Neutrophil (primary cell): ENCODE measurements around the gene MUC13.

Source experiments
- H3K27ac ChIP-seq: fragments of 200-600 bp; sonication (generic); 2 replicates; pipeline ENCODE4 v1.5.1; 2016; ENCODE audit warnings: mild to moderate bottlenecking, moderate library complexity
- H3K27me3 ChIP-seq: fragments of 200-600 bp; sonication (generic); 2 replicates; pipeline ENCODE4 v1.6.0; 2016; ENCODE audit warnings: mild to moderate bottlenecking
- H3K36me3 ChIP-seq: fragments of 200-600 bp; sonication (generic); 2 replicates; pipeline ENCODE4 v1.5.1; 2017
- H3K4me1 ChIP-seq, 2 experiments: fragments of 200-600 bp in 1 of 2; sonication (generic) in 1 of 2; 1 replicate in 1 of 2; 2 replicates in 1 of 2; pipeline versions ENCODE4 v1.5.1 to v1.6.1; 2013 to 2016; ENCODE audit warnings: low read depth in 1 of 2, low read length in 1 of 2, mild to moderate bottlenecking in 1 of 2, moderate library complexity in 1 of 2; ENCODE audit not compliant: control insufficient read depth in 1 of 2, insufficient read depth in 1 of 2
- H3K4me3 ChIP-seq, 2 experiments: fragments of 200-600 bp in 1 of 2; sonication (generic) in 1 of 2; 1 replicate in 1 of 2; 2 replicates in 1 of 2; pipeline ENCODE4 v1.5.1; 2013 to 2016; ENCODE audit warnings: low read depth in 1 of 2, low read length in 1 of 2, mild to moderate bottlenecking in 1 of 2, moderate library complexity in 1 of 2
- H3K9me3 ChIP-seq: fragments of 200-600 bp; sonication (generic); 2 replicates; pipeline ENCODE4 v1.5.1; 2016
- TF ChIP-seq, protein P1 (sequence below): fragments of 200-600 bp; sonication (generic); IDR thresholded peaks from 2 replicates; pipeline ENCODE4 v1.5.1; 2016; ENCODE audit warnings: antibody characterized with exemption

Gene MUC13

DNA sequence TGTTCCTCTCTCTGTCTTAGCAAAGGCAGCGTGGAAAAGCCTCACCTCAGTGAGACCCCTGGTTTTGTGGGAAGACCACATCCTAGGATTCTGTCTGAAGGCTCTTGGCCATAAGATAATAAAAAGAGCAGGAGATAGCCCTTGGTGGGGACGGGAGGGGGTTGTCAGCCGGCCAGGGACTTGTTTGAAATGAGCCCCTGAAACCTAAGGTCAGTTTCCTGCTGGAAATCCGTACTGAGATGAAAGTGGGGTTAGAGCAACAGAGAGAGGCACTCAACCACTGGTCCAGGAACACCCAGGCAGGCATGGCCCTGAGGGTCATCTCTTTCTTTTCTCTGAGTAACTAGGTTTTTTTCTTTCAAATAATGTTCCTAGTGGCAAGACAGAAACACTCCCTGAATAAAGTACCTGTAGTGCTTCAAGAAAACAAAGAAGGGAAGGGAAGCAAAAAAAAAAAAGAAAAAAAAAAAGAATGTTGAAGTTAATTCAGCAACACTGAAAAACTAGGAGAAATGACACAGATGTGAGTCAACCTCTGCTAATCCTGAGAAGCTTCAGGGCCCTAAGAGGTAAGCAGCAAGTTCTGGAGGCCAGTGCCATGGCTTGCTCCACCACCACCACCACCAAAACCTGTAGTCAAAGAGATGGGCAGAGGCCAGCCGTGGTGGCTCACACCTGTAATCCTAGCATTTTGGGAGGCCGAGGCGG lies 50.6 kb downstream of the MUC13 start:
- Histone ChIP-seq H3K27ac (no peak overlapping the region), H3K4me1 (peaks cover 0 to 6% of the 10 kb centered on the region in 2 experiments), H3K27me3 (peaks cover 72% of the 10 kb centered on the region), H3K36me3 (no peaks in the 10 kb centered on the region), H3K9me3 (no peaks in the 10 kb centered on the region), H3K4me3 (no peak overlapping the region)
- TF ChIP-seq, protein P1, sequence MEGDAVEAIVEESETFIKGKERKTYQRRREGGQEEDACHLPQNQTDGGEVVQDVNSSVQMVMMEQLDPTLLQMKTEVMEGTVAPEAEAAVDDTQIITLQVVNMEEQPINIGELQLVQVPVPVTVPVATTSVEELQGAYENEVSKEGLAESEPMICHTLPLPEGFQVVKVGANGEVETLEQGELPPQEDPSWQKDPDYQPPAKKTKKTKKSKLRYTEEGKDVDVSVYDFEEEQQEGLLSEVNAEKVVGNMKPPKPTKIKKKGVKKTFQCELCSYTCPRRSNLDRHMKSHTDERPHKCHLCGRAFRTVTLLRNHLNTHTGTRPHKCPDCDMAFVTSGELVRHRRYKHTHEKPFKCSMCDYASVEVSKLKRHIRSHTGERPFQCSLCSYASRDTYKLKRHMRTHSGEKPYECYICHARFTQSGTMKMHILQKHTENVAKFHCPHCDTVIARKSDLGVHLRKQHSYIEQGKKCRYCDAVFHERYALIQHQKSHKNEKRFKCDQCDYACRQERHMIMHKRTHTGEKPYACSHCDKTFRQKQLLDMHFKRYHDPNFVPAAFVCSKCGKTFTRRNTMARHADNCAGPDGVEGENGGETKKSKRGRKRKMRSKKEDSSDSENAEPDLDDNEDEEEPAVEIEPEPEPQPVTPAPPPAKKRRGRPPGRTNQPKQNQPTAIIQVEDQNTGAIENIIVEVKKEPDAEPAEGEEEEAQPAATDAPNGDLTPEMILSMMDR: no peak

DNA sequence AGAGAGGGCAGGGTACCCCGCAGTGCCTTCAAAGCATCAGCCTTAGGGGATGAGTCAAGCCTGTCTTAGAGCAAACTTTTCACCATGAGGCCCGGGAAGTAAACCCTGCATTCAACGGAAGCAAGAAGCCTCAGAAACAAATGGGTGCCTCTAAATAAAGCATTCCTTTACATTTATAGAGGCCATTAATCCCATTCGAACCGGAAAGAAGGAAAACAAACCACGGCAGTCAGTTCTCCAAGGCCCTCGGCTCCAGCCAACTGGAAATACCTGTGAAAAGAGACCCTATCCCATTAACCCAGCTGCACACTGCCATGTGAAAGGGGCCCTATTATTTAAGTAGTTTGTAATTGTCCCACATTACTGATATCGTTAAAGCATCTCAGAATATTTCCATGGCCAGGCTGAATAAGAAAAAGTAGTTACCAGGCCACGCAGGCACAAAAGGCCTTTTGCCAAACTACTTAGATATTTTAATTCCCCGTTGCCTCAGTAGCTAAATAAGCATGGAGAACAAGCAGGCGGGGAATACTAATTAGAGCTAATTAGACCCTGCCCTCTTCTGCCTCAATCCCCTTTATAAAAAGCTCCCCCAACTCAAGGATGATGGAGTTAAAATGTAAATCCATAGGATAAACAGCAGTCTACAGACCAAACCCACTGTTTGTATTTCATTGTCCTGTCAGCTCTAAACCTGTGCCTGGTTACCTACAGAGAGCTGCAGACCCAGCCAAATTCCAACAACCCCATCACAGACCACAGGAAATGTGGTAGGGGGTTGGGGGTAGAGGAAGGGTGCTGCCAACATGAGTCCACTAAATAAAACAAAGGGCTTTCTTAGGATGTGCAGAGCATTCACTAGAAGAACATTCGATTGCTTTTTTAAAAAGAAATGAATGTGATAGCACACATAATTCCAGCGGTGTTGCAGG lies 51.5 kb downstream of the MUC13 start:
- H3K4me3 ChIP-seq: no peak overlapping the region
- no peak overlapping the region for H3K27ac ChIP-seq
- H3K4me1 ChIP-seq: peaks cover 0 to 6% of the 10 kb centered on the region in 2 experiments

DNA sequence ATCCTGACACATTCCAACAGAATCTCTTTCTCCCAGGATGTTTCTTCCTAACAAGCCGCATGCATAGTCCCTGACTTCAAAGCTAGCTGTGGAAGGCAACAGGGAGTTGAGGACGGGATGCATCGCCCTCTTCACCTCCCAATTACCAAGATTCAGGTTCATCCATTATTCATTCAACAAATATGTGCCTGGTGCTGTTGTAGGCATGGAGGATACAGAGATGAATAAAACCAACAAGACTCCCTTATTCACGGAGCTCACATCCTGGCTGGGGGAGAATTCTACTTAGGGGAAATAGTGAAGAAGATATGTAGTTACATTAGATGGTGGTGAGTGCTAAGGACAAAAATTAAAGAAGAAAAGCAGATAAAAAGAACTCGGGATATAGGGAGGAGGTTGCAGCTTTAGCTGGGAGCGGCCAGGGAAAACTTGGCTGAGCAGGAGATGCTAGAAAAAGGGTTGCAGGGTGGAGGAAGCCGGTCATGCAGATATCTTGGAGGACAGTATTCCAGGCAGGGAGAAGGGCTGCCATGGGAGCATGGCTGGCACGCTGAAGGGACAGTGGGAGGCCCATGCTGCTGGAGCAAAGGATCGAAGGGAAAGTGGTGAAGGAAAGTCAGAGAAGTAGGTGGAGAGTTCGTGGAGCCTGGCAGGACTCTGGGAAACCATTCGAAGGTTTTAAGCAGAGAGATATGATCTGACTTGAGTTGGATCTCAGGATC lies 52.4 kb downstream of the MUC13 start:
- H3K9me3 ChIP-seq: no peaks in the 10 kb centered on the region
- no peak overlapping the region for H3K4me3 ChIP-seq
- peaks cover 59% of the 10 kb centered on the region for H3K27me3 ChIP-seq
- TF ChIP-seq, protein P1: no peak
- H3K36me3 ChIP-seq: no peaks in the 10 kb centered on the region
- H3K27ac ChIP-seq: no peak overlapping the region
- H3K4me1 ChIP-seq: peaks cover 0 to 2% of the 10 kb centered on the region in 2 experiments

More for the DNA sequence above, 51.5 kb downstream of the MUC13 start:
- Histone ChIP-seq H3K36me3 (no peaks in the 10 kb centered on the region), H3K27me3 (peaks cover 69% of the 10 kb centered on the region), H3K9me3 (no peaks in the 10 kb centered on the region)
- TF ChIP-seq, protein P1: no peak

GRCh38 chr3:124879337-124879680 lies 55.2 kb downstream of the MUC13 start:
- Histone ChIP-seq H3K27me3 (peaks cover 31% of the 10 kb centered on the region), H3K4me3 (no peak overlapping the region), H3K27ac (no peak overlapping the region), H3K36me3 (no peaks in the 10 kb centered on the region), H3K4me1 (no peaks in the 10 kb centered on the region), H3K9me3 (no peaks in the 10 kb centered on the region)
- TF ChIP-seq, protein P1: no peak

GRCh38 chr3:124878561-124879336 lies 55.8 kb downstream of the MUC13 start:
- Histone ChIP-seq H3K36me3 (no peaks in the 10 kb centered on the region), H3K27ac (no peak overlapping the region), H3K4me3 (no peak overlapping the region), H3K4me1 (no peaks in the 10 kb centered on the region), H3K9me3 (no peaks in the 10 kb centered on the region), H3K27me3 (peaks cover 26% of the 10 kb centered on the region)
- TF ChIP-seq, protein P1: no peak
